HG03565 (cell line): Measurements from ENCODE around the gene SGO1.

ENCODE experiments used
- ATAC-seq: cut with Tn5 transposase; IDR thresholded peaks from one replicate; pipeline ENCODE4 v1.9.1; 2021; ENCODE audit warnings: mild to moderate bottlenecking, moderate library complexity; ENCODE audit not compliant: unreplicated experiment

SGO1 gene

DNA sequence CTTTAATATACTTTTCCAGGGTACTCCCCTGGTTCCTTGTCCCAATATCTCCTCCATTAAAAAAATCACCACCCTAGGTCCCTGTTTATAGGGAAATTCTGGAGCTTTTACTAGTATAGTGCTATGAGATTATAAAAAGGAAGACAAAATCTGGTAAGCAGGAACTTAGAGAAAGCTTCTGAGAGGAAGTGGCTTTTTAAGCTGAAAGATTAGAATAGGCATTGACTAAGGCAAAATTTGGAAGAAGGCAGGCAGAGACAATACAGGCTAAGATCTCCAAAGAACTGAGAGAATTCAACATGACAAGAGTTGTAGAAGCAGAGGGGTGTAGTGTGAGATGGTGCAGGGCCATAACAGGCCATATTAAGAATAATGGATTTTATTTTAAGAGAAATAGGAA is 25.8 kb downstream of the SGO1 start:
- ATAC-seq, result no peak

DNA sequence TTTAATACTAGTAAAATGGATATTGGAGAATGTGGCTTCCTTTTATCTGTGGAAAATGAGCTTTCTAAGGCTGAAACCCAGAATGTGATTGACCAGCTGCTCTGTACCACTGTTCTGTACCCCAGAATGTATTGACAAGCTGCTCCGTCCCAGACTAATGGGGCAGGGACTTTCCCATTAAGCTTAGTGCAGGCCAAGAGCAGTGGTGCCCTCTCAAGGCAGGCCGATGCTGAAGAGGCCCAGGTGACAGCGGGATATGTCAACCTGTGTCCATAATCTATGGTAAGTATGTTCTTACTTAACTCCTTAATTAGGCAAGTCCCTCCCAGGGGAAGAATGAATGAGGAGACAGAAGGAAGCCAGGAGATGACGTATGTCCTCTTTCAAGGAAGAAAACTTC is 31.1 kb downstream of the SGO1 start:
- no peak for ATAC-seq

DNA sequence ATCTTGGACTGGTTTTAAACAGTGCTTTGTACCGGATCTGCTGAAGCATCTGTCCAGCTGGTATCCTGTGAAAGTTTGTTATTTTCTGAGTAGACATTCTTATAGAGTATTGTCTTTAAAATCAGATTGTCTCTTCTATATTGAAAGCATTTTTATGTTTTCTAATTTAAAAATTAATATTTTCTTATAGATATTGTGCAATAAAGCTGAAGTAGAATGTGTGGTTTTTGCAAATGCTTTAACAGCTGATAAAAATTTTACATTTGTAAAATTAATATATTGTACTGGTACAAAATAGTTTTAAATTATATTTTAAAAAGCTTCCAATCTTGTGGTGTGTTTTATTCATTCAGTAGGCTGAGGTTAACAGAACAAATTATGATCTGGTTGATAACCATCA is 31.9 kb downstream of the SGO1 start:
- no peak for ATAC-seq

GRCh38 chr3:20148466-20148865 is 37.5 kb downstream of the SGO1 start:
- no peak for ATAC-seq

DNA sequence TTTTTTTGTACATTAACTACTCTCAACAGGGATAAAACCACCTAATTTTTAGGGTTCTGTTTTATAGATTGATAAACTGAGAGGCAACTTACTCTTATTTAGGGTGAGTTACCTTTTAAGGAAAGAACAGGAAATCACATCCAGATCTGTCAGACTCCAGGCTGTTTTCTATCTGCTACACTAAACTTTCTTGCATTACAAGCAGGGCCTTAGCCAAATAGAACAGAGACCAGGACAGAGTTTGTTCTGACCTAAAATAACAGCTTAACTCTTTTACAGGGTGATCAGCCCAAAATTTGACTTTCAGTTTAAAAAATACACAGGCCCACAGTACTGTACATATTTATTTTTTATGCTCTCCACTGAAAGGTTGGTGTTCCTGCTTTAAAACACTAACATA is 38.6 kb downstream of the SGO1 start:
- no peak for ATAC-seq

GRCh38 chr3:20146301-20146700 is 39.7 kb downstream of the SGO1 start:
- no peak for ATAC-seq

DNA sequence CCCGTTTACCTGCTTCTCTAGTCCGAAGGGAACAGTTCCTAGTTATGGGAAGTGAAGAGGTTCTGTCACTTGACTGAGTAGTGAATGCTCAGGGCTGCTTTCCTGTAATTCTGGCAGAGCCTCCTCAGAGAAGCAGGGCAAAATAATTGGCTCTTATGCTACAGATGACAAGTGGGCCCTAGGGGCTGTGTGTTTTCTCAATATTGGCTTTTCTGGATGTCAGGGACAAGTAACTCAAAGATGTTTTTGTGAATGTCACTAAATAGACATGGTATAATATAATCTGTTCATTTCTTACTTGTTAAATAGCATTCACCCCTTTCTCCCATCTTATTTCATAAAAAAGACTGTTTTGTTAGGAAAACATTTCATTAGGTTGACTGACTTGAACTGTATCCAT is 40.1 kb downstream of the SGO1 start:
- ATAC-seq, result no peak

DNA sequence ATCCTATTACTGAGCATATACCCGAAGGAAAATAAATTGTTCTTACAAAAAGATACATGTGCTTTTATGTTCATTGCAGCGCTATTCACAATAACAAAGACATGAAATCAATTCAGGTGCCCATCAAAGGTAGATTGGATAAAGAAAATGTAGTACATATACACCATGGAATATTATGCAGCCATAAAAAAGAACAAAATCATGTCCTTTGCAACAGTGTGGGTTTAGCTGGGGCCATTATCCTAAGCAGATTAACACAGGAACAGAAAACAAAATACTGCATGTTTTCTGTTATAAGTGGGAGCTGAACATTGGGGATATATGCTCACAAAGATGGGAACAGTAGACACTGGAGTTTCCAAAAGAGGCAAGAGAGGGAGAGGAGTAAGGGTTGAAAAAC is 42.5 kb downstream of the SGO1 start:
- no peak for ATAC-seq

DNA sequence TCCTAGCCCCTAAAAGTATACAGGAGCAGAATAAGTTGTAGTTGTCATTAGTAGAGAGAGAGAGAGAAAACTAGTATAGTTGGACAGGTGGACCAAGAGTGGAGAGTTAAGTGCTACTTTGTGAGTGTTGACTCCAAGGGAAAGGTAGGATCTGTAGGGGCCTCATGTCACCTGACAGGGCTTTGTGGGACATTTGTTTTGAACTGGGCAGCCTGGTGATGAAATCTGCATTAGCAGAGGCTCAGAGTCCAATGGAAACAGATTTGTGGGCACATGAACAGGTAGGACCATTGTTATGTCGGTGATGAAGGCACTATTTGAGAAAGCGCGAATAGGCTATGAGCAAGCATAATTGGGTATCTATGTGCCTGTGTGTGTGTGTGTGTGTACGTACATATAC is 43.5 kb downstream of the SGO1 start:
- ATAC-seq, result no peak

DNA sequence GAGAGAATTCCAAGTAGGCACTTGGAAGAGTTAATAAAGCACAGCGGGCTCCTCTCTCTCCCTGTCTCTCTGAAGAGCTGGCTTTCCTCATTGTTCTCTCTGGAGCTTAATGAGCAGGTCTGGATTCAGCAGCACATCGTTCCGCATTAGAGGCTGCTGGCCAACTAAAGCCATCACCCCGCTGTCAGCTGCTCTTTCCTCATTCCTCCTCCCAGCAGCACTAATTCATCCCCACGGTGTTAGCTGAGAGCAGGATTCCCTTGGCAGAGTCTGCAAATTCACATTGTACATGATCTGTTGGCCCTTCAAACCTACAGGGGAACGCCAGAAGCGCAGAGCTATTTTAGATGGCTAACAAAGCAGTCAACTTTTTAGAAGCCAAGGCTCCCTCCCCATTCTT is 44.2 kb downstream of the SGO1 start:
- no peak for ATAC-seq

DNA sequence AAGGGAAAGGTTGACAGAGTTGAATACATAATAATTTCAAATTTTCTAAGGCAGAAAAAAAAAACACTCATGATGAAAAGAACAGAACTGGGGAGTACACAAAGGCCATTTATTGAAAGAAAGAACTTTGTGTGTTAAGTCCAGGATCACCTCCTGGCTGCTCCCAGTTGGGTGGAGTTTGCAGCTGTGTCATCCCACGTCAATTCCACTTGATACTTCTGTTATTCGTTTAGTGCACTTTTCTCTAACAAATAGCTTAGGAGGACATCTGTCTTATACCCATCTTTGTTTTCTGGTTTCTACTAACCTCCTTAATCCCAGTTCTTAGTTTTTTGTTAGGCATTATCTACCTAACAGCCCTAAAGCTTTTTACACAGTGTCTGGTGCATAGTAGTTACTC is 44.7 kb downstream of the SGO1 start:
- ATAC-seq, result no peak

DNA sequence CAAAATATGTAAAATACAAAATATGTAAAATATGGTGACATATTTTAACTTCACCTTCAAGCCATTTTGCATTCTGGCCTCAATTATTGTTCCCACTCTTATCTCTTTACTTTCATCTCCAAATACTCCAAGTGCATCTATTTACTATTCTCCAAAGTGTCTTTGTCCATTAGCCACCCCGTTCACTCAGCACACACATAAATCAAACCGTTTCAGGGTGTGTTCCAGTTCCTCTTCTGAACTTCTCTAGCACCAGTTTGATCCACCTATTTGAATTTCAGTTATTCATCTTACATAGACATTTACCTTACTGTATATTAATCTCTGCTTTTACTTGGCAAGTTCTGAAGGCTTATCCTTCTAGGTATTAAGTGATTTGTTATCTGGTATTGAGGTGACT is 45.1 kb downstream of the SGO1 start:
- ATAC-seq, result no peak

GRCh38 chr3:20137647-20138046 is 48.4 kb downstream of the SGO1 start:
- no peak for ATAC-seq

- ATAC-seq, result no peak
These were observed 49.8 kb downstream of the SGO1 start for GRCh38 chr3:20136231-20136630.

- no peak for ATAC-seq
These were observed 55.9 kb downstream of the SGO1 start for GRCh38 chr3:20130106-20130505.

- no peak for ATAC-seq
These were observed 57.6 kb downstream of the SGO1 start for GRCh38 chr3:20128358-20128757.

- ATAC-seq, result peak; percentile 100
These were observed 60.1 kb downstream of the SGO1 start for GRCh38 chr3:20125897-20126296.

- ATAC-seq, result no peak
These were observed 60.7 kb downstream of the SGO1 start for GRCh38 chr3:20125289-20125688.

- no peak for ATAC-seq
These were observed 62.8 kb downstream of the SGO1 start for GRCh38 chr3:20123131-20123652.

GRCh38 chr3:20121088-20121487 is 64.9 kb downstream of the SGO1 start:
- no peak for ATAC-seq
